Measurements from ENCODE around the gene MAP3K20.
"Not testable (repeated sequence)": the region's sequence is repeated elsewhere in the genome, so short reads cannot be mapped to it uniquely, and the experiment has no call there.

Gene MAP3K20

GRCh38 chr2:173104156-173104555, 28.5 kb downstream of the MAP3K20 start:
- H3K27ac Mint-ChIP-seq: peak overlapping the region in 1 of 2 donors; percentile 14
- H3K4me1 Mint-ChIP-seq (ENCODE audit: low read depth in 2 of 2): peaks cover 0 to 19% of the 10 kb centered on the region in 2 donors
- no peak for DNase-seq
- no peak overlapping the region for H3K4me3 Mint-ChIP-seq
- ATAC-seq (replicated peaks): no peak
- no peaks in the 10 kb centered on the region for H3K9me3 Mint-ChIP-seq
- H3K36me3 Mint-ChIP-seq (ENCODE audit: insufficient read depth): peaks cover 2% of the 10 kb centered on the region
- no peaks in the 10 kb centered on the region for H3K27me3 Mint-ChIP-seq

GRCh38 chr2:173106959-173107628, 31.4 kb downstream of the MAP3K20 start:
- ATAC-seq (replicated peaks) (no peak), DNase-seq (no peak)
- peaks cover 2% of the 10 kb centered on the region for H3K36me3 Mint-ChIP-seq (ENCODE audit: insufficient read depth)
- peaks cover 0 to 8% of the 10 kb centered on the region in 2 donors for H3K4me1 Mint-ChIP-seq (ENCODE audit: low read depth in 2 of 2)
- no peak overlapping the region for H3K4me3 Mint-ChIP-seq
- H3K9me3 Mint-ChIP-seq: no peaks in the 10 kb centered on the region
- H3K27ac Mint-ChIP-seq: no peak overlapping the region
- no peaks in the 10 kb centered on the region for H3K27me3 Mint-ChIP-seq

- no peaks in the 10 kb centered on the region for H3K27me3 Mint-ChIP-seq
- no peak for ATAC-seq (replicated peaks)
- peaks cover 0 to 2% of the 10 kb centered on the region in 2 donors for H3K4me1 Mint-ChIP-seq (ENCODE audit: low read depth in 2 of 2)
- peaks cover 2% of the 10 kb centered on the region for H3K36me3 Mint-ChIP-seq (ENCODE audit: insufficient read depth)
- no peak overlapping the region for H3K27ac Mint-ChIP-seq
- H3K4me3 Mint-ChIP-seq: no peak overlapping the region
- DNase-seq: no peak
- H3K9me3 Mint-ChIP-seq: no peaks in the 10 kb centered on the region
Measured at GRCh38 chr2:173107629-173108022, 32.0 kb downstream of the MAP3K20 start.

GRCh38 chr2:173109253-173110188, 33.9 kb downstream of the MAP3K20 start:
- H3K27me3 Mint-ChIP-seq: no peaks in the 10 kb centered on the region
- H3K27ac Mint-ChIP-seq: no peak overlapping the region
- ATAC-seq (replicated peaks) (no peak), DNase-seq (no peak)
- no peak overlapping the region for H3K4me3 Mint-ChIP-seq
- no peaks in the 10 kb centered on the region for H3K9me3 Mint-ChIP-seq
- peaks cover 2% of the 10 kb centered on the region for H3K36me3 Mint-ChIP-seq (ENCODE audit: insufficient read depth)
- peaks cover 0 to 9% of the 10 kb centered on the region in 2 donors for H3K4me1 Mint-ChIP-seq (ENCODE audit: low read depth in 2 of 2)

- ATAC-seq (replicated peaks): no peak
- Mint-ChIP-seq H3K4me3 (no peak overlapping the region), H3K9me3 (no peaks in the 10 kb centered on the region), H3K36me3 (ENCODE audit: insufficient read depth) (no peaks in the 10 kb centered on the region), H3K4me1 (ENCODE audit: low read depth in 2 of 2) (peaks cover 0 to 29% of the 10 kb centered on the region in 2 donors), H3K27ac (no peak overlapping the region), H3K27me3 (no peaks in the 10 kb centered on the region)
- no peak for DNase-seq
Measured at GRCh38 chr2:173117678-173118077, 42.0 kb downstream of the MAP3K20 start.

- no peaks in the 10 kb centered on the region for H3K27me3 Mint-ChIP-seq
- no peak for ATAC-seq (replicated peaks)
Measured at GRCh38 chr2:173118395-173118794, 42.7 kb downstream of the MAP3K20 start.

GRCh38 chr2:173119069-173119807, 43.6 kb downstream of the MAP3K20 start:
- no peak for DNase-seq
- Mint-ChIP-seq H3K27ac (no peak overlapping the region), H3K27me3 (no peaks in the 10 kb centered on the region), H3K36me3 (ENCODE audit: insufficient read depth) (no peaks in the 10 kb centered on the region), H3K4me3 (no peak overlapping the region), H3K4me1 (ENCODE audit: low read depth in 2 of 2) (peaks cover 0 to 21% of the 10 kb centered on the region in 2 donors), H3K9me3 (no peaks in the 10 kb centered on the region)
- ATAC-seq (replicated peaks): no peak

More at GRCh38 chr2:173118395-173118794, 42.7 kb downstream of the MAP3K20 start:
- DNase-seq: no peak
- Mint-ChIP-seq H3K36me3 (ENCODE audit: insufficient read depth) (no peaks in the 10 kb centered on the region), H3K4me1 (ENCODE audit: low read depth in 2 of 2) (peaks cover 0 to 22% of the 10 kb centered on the region in 2 donors), H3K4me3 (no peak overlapping the region), H3K9me3 (no peaks in the 10 kb centered on the region), H3K27ac (no peak overlapping the region)

- Mint-ChIP-seq H3K36me3 (ENCODE audit: insufficient read depth) (no peaks in the 10 kb centered on the region), H3K4me1 (ENCODE audit: low read depth in 2 of 2) (peaks cover 0 to 19% of the 10 kb centered on the region in 2 donors), H3K27me3 (no peaks in the 10 kb centered on the region), H3K4me3 (no peak overlapping the region), H3K27ac (no peak overlapping the region), H3K9me3 (no peaks in the 10 kb centered on the region)
- ATAC-seq (replicated peaks) (no peak), DNase-seq (no peak)
Measured at GRCh38 chr2:173119944-173120343, 44.3 kb downstream of the MAP3K20 start.

- Mint-ChIP-seq H3K4me3 (no peak overlapping the region), H3K4me1 (ENCODE audit: low read depth in 2 of 2) (peaks cover 0 to 15% of the 10 kb centered on the region in 2 donors), H3K27me3 (no peaks in the 10 kb centered on the region), H3K27ac (no peak overlapping the region), H3K36me3 (ENCODE audit: insufficient read depth) (no peaks in the 10 kb centered on the region), H3K9me3 (no peaks in the 10 kb centered on the region)
- ATAC-seq (replicated peaks) (no peak), DNase-seq (no peak)
Measured at GRCh38 chr2:173122936-173123335, 47.3 kb downstream of the MAP3K20 start.

- Mint-ChIP-seq H3K36me3 (ENCODE audit: insufficient read depth) (peaks cover 3% of the 10 kb centered on the region), H3K9me3 (no peaks in the 10 kb centered on the region), H3K27me3 (no peaks in the 10 kb centered on the region), H3K4me1 (ENCODE audit: low read depth in 2 of 2) (peaks cover 0 to 13% of the 10 kb centered on the region in 2 donors), H3K4me3 (no peak overlapping the region), H3K27ac (no peak overlapping the region)
- DNase-seq (no peak), ATAC-seq (replicated peaks) (no peak)
Measured at GRCh38 chr2:173124441-173124840, 48.8 kb downstream of the MAP3K20 start.

GRCh38 chr2:173126819-173127218, 51.2 kb downstream of the MAP3K20 start:
- peaks cover 3% of the 10 kb centered on the region for H3K36me3 Mint-ChIP-seq (ENCODE audit: insufficient read depth)
- H3K4me1 Mint-ChIP-seq (ENCODE audit: low read depth in 2 of 2): peaks cover 5 to 19% of the 10 kb centered on the region in 2 donors
- ATAC-seq (replicated peaks) (no peak), DNase-seq (no peak)
- no peak overlapping the region for H3K27ac Mint-ChIP-seq
- H3K9me3 Mint-ChIP-seq: no peaks in the 10 kb centered on the region
- H3K4me3 Mint-ChIP-seq: no peak overlapping the region
- H3K27me3 Mint-ChIP-seq: peaks cover 0 to under 1% of the 10 kb centered on the region in 2 donors

- DNase-seq: not testable (repeated sequence)
Measured at GRCh38 chr2:173128132-173128531, 52.5 kb downstream of the MAP3K20 start.

More at GRCh38 chr2:173128132-173128531, 52.5 kb downstream of the MAP3K20 start:
- not testable (repeated sequence) for ATAC-seq (replicated peaks); H3K9me3 Mint-ChIP-seq; H3K36me3 Mint-ChIP-seq (ENCODE audit: insufficient read depth); H3K4me3 Mint-ChIP-seq; H3K27ac Mint-ChIP-seq
- Mint-ChIP-seq H3K4me1 (ENCODE audit: low read depth in 2 of 2) (peaks cover 7 to 20% of the 10 kb centered on the region in 2 donors), H3K27me3 (peaks cover 0 to 11% of the 10 kb centered on the region in 2 donors)

Measured in effector memory CD8-positive, alpha-beta T cell (primary cell).